Measurements from ENCODE around the gene TSPYL4.

Gene TSPYL4

DNA sequence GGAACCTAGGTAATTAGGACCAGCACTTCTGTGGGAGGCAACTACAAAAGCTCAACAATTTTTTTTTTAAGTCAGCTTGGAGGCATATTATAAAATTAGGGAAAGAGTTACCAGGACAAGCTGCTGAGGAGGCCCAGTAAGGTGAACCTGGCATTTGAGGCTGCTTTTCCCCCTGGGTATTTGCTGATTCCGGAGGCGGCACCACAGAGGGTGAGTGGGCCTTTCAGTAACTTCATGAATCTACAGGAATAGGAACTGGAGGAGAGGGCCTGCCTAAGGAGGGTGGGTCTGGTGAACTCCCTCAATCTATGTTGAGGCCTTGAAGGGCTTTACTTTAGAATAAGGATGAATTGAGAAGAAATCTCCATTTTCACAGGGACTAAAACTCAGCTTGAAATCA lies 14.6 kb downstream of the TSPYL4 start:
- FAIRE-seq = no peak
- TF ChIP-seq PAX5 (IDR thresholded peaks at IDR 0.05; ENCODE audit: insufficient read depth, low read length, severe bottlenecking) (no peak), POU2F2 (IDR thresholded peaks at IDR 0.05; ENCODE audit: low read depth, low read length) (no peak), TAF1 (IDR thresholded peaks at IDR 0.05; ENCODE audit: low read depth, low read length) (no peak), POLR2A (IDR thresholded peaks at IDR 0.05; ENCODE audit: low read depth, low read length) (no peak), POLR2AphosphoS5 (IDR thresholded peaks at IDR 0.05; ENCODE audit: low read depth, low read length) (no peak), SPI1 (IDR thresholded peaks at IDR 0.05; ENCODE audit: low read depth, low read length) (no peak)

DNA sequence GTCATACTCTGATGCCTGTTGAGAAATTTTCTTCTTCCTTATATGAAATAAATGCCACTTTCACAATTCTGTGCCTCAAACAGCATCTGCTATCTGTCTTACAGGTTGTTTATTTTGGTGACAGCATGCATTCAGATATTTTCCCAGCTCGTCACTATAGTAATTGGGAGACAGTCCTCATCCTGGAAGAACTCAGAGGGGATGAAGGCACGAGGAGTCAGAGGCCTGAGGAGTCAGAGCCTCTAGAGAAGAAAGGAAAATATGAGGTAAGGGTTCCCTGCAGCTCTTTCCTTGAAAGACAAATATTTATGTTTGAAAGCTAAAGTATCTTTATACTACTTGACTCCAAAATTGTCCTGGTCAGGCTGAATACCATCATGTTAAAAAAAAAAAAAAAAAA lies 15.8 kb downstream of the TSPYL4 start:
- FAIRE-seq = peak; percentile 47
- DNase-seq (ENCODE audit: insufficient read length, low spot score) = no peak
- no peak for TF ChIP-seq POLR2AphosphoS5 (IDR thresholded peaks at IDR 0.05; ENCODE audit: low read depth, low read length)
- TF ChIP-seq POLR2A (IDR thresholded peaks at IDR 0.05; ENCODE audit: low read depth, low read length) = no peak
- TF ChIP-seq SPI1 (IDR thresholded peaks at IDR 0.05; ENCODE audit: low read depth, low read length) = no peak
- no peak for TF ChIP-seq POU2F2 (IDR thresholded peaks at IDR 0.05; ENCODE audit: low read depth, low read length)
- TF ChIP-seq TAF1 (IDR thresholded peaks at IDR 0.05; ENCODE audit: low read depth, low read length) = no peak
- no peak for TF ChIP-seq PAX5 (IDR thresholded peaks at IDR 0.05; ENCODE audit: insufficient read depth, low read length, severe bottlenecking)

More for the DNA sequence above, 14.6 kb downstream of the TSPYL4 start:
- no peak for DNase-seq (ENCODE audit: insufficient read length, low spot score)

DNA sequence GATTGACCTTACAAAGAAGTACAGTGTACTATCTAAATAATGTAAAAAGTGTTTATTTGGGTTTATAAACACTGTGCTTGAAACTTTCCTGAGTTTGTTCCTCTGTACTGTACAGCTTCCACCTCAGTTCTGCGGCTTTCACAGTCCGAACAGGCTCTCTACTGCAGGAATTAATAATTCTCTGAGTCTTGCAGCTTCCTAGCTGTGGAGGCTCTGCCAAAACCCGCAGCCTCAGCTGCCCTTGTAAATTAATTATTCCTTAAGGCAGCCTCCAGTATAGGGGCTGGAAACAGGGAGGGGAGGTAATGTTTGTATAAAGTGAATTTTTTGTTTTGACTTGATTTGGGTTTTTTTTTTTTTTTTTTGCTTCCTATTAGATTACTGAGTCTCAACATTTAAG lies 19.2 kb downstream of the TSPYL4 start:
- no peak for FAIRE-seq
- no peak for DNase-seq (ENCODE audit: insufficient read length, low spot score)
- TF ChIP-seq SPI1 (IDR thresholded peaks at IDR 0.05; ENCODE audit: low read depth, low read length) = no peak
- no peak for TF ChIP-seq POU2F2 (IDR thresholded peaks at IDR 0.05; ENCODE audit: low read depth, low read length)
- TF ChIP-seq PAX5 (IDR thresholded peaks at IDR 0.05; ENCODE audit: insufficient read depth, low read length, severe bottlenecking) = no peak
- TF ChIP-seq POLR2A (IDR thresholded peaks at IDR 0.05; ENCODE audit: low read depth, low read length) = no peak
- TF ChIP-seq TAF1 (IDR thresholded peaks at IDR 0.05; ENCODE audit: low read depth, low read length) = no peak
- no peak for TF ChIP-seq POLR2AphosphoS5 (IDR thresholded peaks at IDR 0.05; ENCODE audit: low read depth, low read length)

DNA sequence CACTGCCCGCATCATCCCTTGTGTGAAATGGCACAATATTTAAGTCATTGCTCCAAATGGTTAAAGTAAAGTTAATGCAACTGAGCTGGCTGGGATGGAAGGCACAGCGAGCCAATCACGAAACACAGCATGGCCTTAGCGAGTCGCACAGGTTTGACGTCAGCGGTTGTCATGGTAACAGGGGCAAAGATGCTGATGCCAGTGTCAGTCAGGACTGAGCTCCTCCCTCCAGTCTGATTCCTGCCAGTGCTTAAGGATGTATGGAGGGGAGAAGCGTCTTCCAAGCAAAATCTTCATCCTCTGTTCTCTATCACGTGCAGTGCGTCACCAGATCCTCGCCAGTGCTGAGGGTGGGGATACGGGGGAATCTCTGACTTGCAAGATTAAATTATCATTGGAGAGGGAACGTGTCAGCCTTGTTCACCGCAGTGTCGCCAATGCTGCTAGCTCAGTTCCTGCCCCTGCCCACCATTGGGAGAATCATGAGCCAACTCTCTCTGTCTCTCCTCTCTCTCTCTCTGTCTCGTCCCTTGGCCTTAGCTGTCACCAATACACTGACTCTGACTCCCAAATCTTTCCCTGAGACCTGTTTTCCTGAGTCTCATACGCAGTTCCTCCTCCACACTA lies 24.5 kb downstream of the TSPYL4 start:
- FAIRE-seq = peak; percentile 68
- TF ChIP-seq POLR2AphosphoS5 (IDR thresholded peaks at IDR 0.05; ENCODE audit: low read depth, low read length) = no peak
- TF ChIP-seq POLR2A (IDR thresholded peaks at IDR 0.05; ENCODE audit: low read depth, low read length) = no peak
- no peak for TF ChIP-seq PAX5 (IDR thresholded peaks at IDR 0.05; ENCODE audit: insufficient read depth, low read length, severe bottlenecking)
- DNase-seq (ENCODE audit: insufficient read length, low spot score) = no peak

DNA sequence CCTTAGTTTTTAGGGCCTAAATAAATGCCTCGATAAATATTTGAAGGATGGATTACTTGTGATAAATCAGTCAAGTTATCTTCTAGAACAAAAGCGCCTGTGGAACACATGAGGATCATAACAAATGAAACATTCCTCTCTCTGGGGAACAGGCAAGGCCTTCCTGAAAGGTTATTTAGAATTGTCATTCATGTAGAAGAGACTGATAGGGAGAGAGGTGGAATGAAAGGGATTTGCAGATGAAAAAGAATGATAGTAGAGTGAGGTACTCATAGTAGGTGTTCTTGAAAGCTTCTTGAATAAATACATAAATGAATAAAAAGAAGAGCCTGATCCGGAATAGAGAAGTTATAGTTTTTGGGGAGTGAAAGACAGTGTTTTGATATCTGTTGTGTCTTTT lies 30.5 kb downstream of the TSPYL4 start:
- DNase-seq (ENCODE audit: insufficient read length, low spot score) (no peak), FAIRE-seq (no peak)
- no peak for TF ChIP-seq TAF1 (IDR thresholded peaks at IDR 0.05; ENCODE audit: low read depth, low read length)
- no peak for TF ChIP-seq SPI1 (IDR thresholded peaks at IDR 0.05; ENCODE audit: low read depth, low read length)
- TF ChIP-seq PAX5 (IDR thresholded peaks at IDR 0.05; ENCODE audit: insufficient read depth, low read length, severe bottlenecking) = no peak
- TF ChIP-seq POLR2AphosphoS5 (IDR thresholded peaks at IDR 0.05; ENCODE audit: low read depth, low read length) = no peak
- TF ChIP-seq POU2F2 (IDR thresholded peaks at IDR 0.05; ENCODE audit: low read depth, low read length) = no peak
- no peak for TF ChIP-seq POLR2A (IDR thresholded peaks at IDR 0.05; ENCODE audit: low read depth, low read length)

DNA sequence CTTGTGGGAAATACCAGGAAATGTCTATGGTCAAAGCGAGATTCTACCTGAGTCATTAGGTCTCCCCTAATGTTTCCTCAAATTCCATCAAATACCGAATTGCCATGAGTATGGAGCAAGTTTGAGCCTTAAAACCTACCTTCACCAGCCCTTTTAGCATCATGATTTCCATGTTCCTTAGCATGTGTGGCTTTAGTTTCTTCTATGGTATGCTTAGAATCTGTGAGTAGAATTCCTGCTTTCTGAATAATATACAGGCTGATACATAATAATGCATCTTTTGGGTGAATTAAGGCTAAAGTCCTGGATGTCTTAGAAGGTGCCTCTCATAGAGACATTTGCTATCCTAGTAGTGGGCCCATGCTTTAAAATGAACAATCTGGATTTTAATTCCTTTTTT lies 32.0 kb downstream of the TSPYL4 start:
- TF ChIP-seq PAX5 (IDR thresholded peaks at IDR 0.05; ENCODE audit: insufficient read depth, low read length, severe bottlenecking) (no peak), POU2F2 (IDR thresholded peaks at IDR 0.05; ENCODE audit: low read depth, low read length) (no peak), TAF1 (IDR thresholded peaks at IDR 0.05; ENCODE audit: low read depth, low read length) (no peak), SPI1 (IDR thresholded peaks at IDR 0.05; ENCODE audit: low read depth, low read length) (no peak), POLR2A (IDR thresholded peaks at IDR 0.05; ENCODE audit: low read depth, low read length) (no peak), POLR2AphosphoS5 (IDR thresholded peaks at IDR 0.05; ENCODE audit: low read depth, low read length) (no peak)
- no peak for FAIRE-seq
- no peak for DNase-seq (ENCODE audit: insufficient read length, low spot score)

DNA sequence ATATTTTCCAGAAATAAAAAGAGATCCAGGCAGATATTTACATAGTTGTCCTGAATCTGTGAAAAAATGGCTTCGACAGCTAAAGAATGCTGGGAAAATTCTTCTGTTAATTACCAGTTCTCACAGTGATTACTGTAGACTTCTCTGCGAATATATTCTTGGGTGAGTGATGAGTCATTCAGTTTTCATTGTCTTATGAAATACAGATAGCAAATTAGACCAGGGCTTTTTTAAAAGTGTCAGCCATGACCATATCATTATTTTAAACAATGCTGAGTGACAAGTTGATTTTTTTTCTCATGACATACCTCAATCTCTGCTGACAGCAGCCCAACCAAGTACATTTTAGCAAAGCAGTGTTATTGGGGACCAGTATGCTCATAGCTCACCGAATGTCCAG lies 32.8 kb downstream of the TSPYL4 start:
- TF ChIP-seq POLR2A (IDR thresholded peaks at IDR 0.05; ENCODE audit: low read depth, low read length) = no peak
- TF ChIP-seq SPI1 (IDR thresholded peaks at IDR 0.05; ENCODE audit: low read depth, low read length) = no peak
- TF ChIP-seq PAX5 (IDR thresholded peaks at IDR 0.05; ENCODE audit: insufficient read depth, low read length, severe bottlenecking) = no peak
- TF ChIP-seq POU2F2 (IDR thresholded peaks at IDR 0.05; ENCODE audit: low read depth, low read length) = no peak
- no peak for TF ChIP-seq POLR2AphosphoS5 (IDR thresholded peaks at IDR 0.05; ENCODE audit: low read depth, low read length)
- no peak for TF ChIP-seq TAF1 (IDR thresholded peaks at IDR 0.05; ENCODE audit: low read depth, low read length)
- FAIRE-seq (no peak), DNase-seq (ENCODE audit: insufficient read length, low spot score) (no peak)

DNA sequence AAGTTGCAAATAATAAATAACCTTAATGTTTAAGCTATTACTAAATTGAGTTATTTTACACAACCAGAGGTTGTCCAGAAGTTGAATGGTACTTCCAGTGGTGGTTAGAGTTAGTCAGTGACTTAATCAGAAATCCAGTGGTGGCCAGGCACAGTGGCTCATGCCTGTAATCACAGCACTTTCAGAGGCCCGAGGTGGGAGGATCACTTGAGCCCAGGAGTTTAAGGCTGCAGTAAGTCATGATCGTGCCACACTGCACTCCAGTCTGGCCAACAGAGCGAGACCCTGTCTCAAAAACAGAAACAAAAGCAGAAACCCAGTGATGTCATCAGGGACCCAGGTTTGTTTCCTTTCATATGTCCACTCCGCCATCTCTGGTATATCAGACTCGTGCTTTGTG lies 35.0 kb downstream of the TSPYL4 start:
- no peak for FAIRE-seq
- no peak for DNase-seq (ENCODE audit: insufficient read length, low spot score)
- TF ChIP-seq PAX5 (IDR thresholded peaks at IDR 0.05; ENCODE audit: insufficient read depth, low read length, severe bottlenecking) = no peak
- no peak for TF ChIP-seq SPI1 (IDR thresholded peaks at IDR 0.05; ENCODE audit: low read depth, low read length)
- no peak for TF ChIP-seq TAF1 (IDR thresholded peaks at IDR 0.05; ENCODE audit: low read depth, low read length)

DNA sequence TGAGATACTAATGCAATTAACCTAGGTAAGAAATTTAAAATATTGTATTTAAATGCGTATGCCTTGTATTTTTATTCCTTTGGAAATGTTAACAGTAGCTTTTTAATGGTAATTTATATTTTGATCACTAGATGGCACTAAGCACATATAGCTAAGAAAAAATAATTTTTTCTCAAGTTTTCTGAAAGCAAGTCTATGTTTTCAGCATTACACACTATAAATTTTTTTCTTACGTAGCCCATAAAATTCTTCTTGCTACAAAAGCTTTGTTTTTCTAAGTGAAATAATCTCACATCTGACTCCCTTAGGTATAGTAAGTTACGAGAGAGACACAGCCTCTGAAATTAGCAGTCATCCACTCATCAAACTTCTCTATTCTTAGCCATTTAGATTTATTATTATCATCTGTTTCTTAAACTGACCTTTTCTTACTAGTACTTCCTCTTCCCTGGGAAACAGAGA lies 35.7 kb downstream of the TSPYL4 start:
- no peak for FAIRE-seq
- TF ChIP-seq POU2F2 (IDR thresholded peaks at IDR 0.05; ENCODE audit: low read depth, low read length) (no peak), POLR2A (IDR thresholded peaks at IDR 0.05; ENCODE audit: low read depth, low read length) (no peak), PAX5 (IDR thresholded peaks at IDR 0.05; ENCODE audit: insufficient read depth, low read length, severe bottlenecking) (no peak), SPI1 (IDR thresholded peaks at IDR 0.05; ENCODE audit: low read depth, low read length) (no peak), POLR2AphosphoS5 (IDR thresholded peaks at IDR 0.05; ENCODE audit: low read depth, low read length) (no peak), TAF1 (IDR thresholded peaks at IDR 0.05; ENCODE audit: low read depth, low read length) (no peak)

DNA sequence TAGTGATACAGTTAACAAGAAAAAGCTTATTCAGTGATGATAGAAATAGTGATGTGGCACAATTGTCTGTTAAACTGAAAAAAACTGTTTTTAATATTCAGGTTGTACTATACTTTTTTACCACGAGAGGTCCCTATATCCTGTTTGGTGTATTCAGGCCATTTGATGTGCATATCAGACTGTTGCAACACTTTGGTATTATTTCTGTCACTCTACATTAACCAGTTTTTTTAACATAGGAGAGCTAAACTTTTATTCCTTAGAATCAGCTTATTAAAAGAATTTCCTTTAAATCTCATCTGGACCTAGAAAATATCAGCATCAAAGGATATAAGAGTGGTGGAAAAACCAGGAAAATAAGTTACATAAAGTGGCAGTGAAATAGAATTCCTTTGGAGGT lies 36.8 kb downstream of the TSPYL4 start:
- FAIRE-seq (no peak), DNase-seq (ENCODE audit: insufficient read length, low spot score) (no peak)
- TF ChIP-seq POU2F2 (IDR thresholded peaks at IDR 0.05; ENCODE audit: low read depth, low read length) (no peak), PAX5 (IDR thresholded peaks at IDR 0.05; ENCODE audit: insufficient read depth, low read length, severe bottlenecking) (no peak), POLR2AphosphoS5 (IDR thresholded peaks at IDR 0.05; ENCODE audit: low read depth, low read length) (no peak), POLR2A (IDR thresholded peaks at IDR 0.05; ENCODE audit: low read depth, low read length) (no peak), SPI1 (IDR thresholded peaks at IDR 0.05; ENCODE audit: low read depth, low read length) (no peak), TAF1 (IDR thresholded peaks at IDR 0.05; ENCODE audit: low read depth, low read length) (no peak)

More for the DNA sequence above, 35.7 kb downstream of the TSPYL4 start:
- DNase-seq (ENCODE audit: insufficient read length, low spot score) = no peak
